Measurements from ENCODE around the gene TMEM91.
"Not testable (repeated sequence)": the region's sequence is repeated elsewhere in the genome, so short reads cannot be mapped to it uniquely, and the experiment has no call there.

TMEM91 gene

GRCh38 chr19:41373993-41374392 is 2.3 kb upstream of the TMEM91 start:
- no peak for DNase-seq (ENCODE audit: low read depth in 1 of 2, low spot score in 1 of 2)

GRCh38 chr19:41376998-41377365 is 649 bp downstream of the TMEM91 start:
- no peak for DNase-seq (ENCODE audit: low read depth in 1 of 2, low spot score in 1 of 2)

GRCh38 chr19:41377977-41378709 is 1.8 kb downstream of the TMEM91 start:
- no peak for DNase-seq (ENCODE audit: low read depth in 1 of 2, low spot score in 1 of 2)

GRCh38 chr19:41381536-41381935 is 5.2 kb downstream of the TMEM91 start:
- DNase-seq (ENCODE audit: low read depth in 1 of 2, low spot score in 1 of 2), result not testable (repeated sequence)

- DNase-seq (ENCODE audit: low read depth in 1 of 2, low spot score in 1 of 2), result no peak
Measured at GRCh38 chr19:41384351-41384750, 8.0 kb downstream of the TMEM91 start.

- DNase-seq (ENCODE audit: low read depth in 1 of 2, low spot score in 1 of 2), result no peak
Measured at GRCh38 chr19:41386442-41386841, 10.1 kb downstream of the TMEM91 start.

GRCh38 chr19:41391618-41392017 is 15.3 kb downstream of the TMEM91 start:
- no peak for DNase-seq (ENCODE audit: low read depth in 1 of 2, low spot score in 1 of 2)

- no peak for DNase-seq (ENCODE audit: low read depth in 1 of 2, low spot score in 1 of 2)
Measured at GRCh38 chr19:41392775-41393174, 16.4 kb downstream of the TMEM91 start.

GRCh38 chr19:41395355-41395754 is 19.0 kb downstream of the TMEM91 start:
- no peak for DNase-seq (ENCODE audit: low read depth in 1 of 2, low spot score in 1 of 2)

- DNase-seq (ENCODE audit: low read depth in 1 of 2, low spot score in 1 of 2), result peak; percentile 96 to 98
Measured at GRCh38 chr19:41397086-41398049, 21.0 kb downstream of the TMEM91 start, which contains the start of the genes BCKDHA and EXOSC5. BCKDHA (plus strand) TSS chr19:41397818; CDS start chr19:41397828, 10 bp downstream. EXOSC5 (minus strand) TSS chr19:41397359; CDS start chr19:41397328, 31 bp downstream.

GRCh38 chr19:41398050-41398418 is 21.7 kb downstream of the TMEM91 start:
- DNase-seq (ENCODE audit: low read depth in 1 of 2, low spot score in 1 of 2), result no peak

GRCh38 chr19:41398598-41398997 is 22.3 kb downstream of the TMEM91 start:
- no peak for DNase-seq (ENCODE audit: low read depth in 1 of 2, low spot score in 1 of 2)

- DNase-seq (ENCODE audit: low read depth in 1 of 2, low spot score in 1 of 2), result no peak
Measured at GRCh38 chr19:41399091-41399490, 22.8 kb downstream of the TMEM91 start.

- no peak for DNase-seq (ENCODE audit: low read depth in 1 of 2, low spot score in 1 of 2)
Measured at GRCh38 chr19:41399525-41399924, 23.2 kb downstream of the TMEM91 start.

GRCh38 chr19:41401483-41401882 is 25.1 kb downstream of the TMEM91 start:
- DNase-seq (ENCODE audit: low read depth in 1 of 2, low spot score in 1 of 2), result no peak

GRCh38 chr19:41402010-41402409 is 25.7 kb downstream of the TMEM91 start:
- DNase-seq (ENCODE audit: low read depth in 1 of 2, low spot score in 1 of 2), result no peak

GRCh38 chr19:41403181-41403970 is 27.0 kb downstream of the TMEM91 start:
- no peak for DNase-seq (ENCODE audit: low read depth in 1 of 2, low spot score in 1 of 2)

- no peak for DNase-seq (ENCODE audit: low read depth in 1 of 2, low spot score in 1 of 2)
Measured at GRCh38 chr19:41405776-41406175, 29.4 kb downstream of the TMEM91 start.

GRCh38 chr19:41407271-41407670 is 30.9 kb downstream of the TMEM91 start:
- DNase-seq (ENCODE audit: low read depth in 1 of 2, low spot score in 1 of 2), result no peak

- DNase-seq (ENCODE audit: low read depth in 1 of 2, low spot score in 1 of 2), result no peak
Measured at GRCh38 chr19:41408256-41408655, 31.9 kb downstream of the TMEM91 start.

GRCh38 chr19:41408846-41409245 is 32.5 kb downstream of the TMEM91 start:
- DNase-seq (ENCODE audit: low read depth in 1 of 2, low spot score in 1 of 2), result not testable (repeated sequence)
